GM18519 (cell line): ENCODE data around the gene LIMS2.

Experiments
- ATAC-seq: cut with Tn5 transposase; IDR thresholded peaks from one replicate; pipeline ENCODE4 v1.9.1; 2021; ENCODE audit warnings: mild to moderate bottlenecking, moderate library complexity; ENCODE audit not compliant: unreplicated experiment, low FRiP score

The LIMS2 gene

DNA sequence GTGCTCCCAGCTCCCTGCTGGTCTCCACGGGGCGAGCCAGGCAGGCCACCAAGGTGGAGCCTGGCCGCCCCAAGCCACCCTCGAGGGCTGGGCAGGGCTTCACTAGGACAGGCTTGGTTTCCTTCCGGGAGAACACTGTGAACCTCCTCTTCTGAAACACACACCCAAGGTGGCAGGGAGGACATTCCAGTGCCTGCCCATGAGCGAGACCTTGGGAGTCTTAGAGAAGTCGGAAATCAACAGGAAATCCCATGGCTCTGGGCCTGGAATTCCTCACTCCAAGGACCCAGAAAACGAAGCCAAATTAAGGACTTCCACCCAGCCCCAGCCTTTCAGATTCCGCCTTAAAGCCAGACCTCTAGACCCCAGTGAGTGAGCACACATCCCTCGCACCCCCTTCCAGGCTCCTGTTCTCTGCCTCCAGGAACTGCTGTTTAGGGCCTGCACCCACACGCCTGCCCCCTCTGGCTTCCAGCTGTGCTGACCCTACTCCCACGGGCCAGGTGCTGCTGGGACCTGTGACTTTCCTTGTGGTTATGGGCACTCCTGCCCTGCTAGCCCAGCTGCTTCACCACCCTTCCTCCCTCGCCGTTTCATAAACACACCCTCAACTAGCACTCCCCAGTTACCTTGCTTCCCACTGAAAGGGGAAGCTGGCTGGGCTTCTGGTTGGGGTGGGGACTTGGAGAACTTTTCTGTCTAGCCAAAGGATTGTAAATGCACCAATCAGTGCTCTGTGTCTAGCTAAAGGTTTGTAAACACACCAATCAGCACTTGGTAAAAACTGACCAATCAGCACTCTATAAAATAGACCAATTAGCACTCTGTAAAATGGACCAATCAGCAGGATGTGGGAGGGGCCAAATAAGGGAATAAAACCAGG is 15.7 kb downstream of the LIMS2 start:
- no peak for ATAC-seq

DNA sequence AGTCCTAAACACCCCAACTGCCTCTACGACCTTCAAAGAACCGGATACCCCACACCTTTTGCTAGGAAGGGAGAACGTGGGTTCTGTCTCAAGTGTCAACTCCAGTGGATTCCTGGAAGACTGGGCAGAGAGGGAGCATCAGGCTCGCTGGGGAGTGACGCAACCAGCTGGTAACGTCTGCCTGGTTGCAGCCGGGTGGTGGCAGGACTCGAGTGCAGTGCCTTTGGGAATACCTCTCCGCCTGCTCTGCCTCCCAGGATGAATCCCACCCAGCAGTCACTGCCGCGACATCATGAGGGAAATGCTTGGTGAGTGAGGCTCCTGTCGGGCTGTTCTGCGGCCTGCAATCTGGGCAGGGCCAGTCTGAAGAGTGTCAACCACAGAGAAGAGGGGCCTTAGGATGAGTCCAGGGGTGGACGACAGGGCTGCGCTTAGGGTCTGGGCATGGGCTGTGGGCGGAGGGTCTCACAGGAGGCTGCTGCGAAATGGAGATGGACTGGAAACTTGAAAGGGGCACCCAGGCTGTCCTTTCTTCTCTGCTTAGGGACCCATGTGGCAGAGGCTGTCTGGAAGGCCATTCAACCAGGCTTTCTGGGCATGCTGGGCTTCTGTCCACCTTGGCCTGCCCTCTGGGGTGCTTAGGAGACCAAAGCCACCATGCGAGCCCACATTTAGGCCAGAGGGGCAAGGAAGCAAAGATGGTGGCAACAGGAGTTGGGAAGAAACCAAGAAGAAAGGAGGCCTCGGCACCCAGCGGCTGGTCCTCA is 16.5 kb downstream of the LIMS2 start:
- no peak for ATAC-seq

GRCh38 chr2:127658146-127658545 is 17.2 kb downstream of the LIMS2 start:
- no peak for ATAC-seq

DNA sequence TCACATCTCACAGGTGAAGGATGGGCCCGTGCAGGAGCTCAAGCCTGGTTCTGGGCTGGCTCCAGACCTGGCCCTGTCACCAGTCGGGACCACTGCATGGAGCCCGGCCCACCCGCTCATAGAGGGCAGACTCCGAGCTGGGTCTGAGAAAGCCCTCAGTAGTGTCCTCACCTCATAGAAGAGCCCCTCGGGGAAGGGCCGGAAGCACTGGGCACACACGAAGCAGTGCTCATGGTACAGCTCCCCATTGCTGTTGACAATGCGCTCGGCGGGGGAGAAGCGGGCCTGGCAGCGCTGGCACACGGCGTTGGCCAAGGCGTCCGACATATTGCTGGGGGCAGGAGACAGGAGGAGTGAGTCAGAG is 18.1 kb downstream of the LIMS2 start:
- no peak for ATAC-seq

DNA sequence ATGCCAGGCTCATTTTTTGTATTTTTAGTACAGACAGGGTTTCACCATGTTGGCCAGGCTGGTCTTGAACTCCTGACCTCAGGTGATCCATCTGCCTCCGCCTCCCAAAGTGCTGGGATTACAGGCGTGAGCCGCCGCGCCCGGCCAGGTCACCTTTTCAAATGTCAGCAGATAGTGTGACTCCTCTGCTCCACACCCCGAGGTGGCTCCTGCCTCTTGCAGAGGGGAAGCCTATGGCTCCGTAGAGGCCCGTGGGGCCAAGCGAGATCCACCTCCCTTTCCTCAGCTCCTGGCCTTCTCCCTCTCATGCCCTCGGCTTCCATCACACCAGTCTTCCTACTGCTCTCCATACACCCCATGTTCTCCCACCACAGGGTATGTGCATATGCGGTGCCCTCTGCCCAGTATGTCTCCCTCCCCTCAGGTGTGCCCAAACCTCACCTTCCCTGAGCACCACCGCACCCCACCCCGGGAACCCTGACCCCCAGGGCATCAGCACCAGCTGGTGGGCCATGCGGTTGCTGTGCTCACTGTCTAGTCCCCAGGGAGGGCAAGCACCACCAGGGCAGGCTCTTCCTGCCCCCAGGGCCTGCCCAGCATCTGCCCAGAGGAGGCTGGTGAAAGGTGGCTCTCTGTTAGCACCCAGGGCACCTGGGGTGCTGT is 18.6 kb downstream of the LIMS2 start:
- no peak for ATAC-seq

- ATAC-seq: no peak
Observed at GRCh38 chr2:127655209-127656073, 19.9 kb downstream of the LIMS2 start.

DNA sequence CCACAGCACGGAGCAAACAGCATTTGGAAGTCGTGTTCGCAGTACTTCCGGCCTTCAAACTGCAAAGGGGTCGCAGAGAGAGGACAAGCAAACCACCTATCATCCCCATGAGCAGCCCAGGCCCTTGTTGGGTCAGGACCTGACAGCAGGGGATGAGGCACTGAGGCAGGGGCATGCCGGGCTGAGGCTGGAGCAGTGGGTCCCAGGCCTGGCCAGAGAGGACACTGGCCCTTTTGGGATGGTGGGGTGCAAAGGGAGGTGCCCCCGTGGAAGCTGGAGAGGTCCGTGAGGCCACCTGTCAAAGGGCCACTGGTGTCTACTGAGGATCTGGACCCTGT is 20.5 kb downstream of the LIMS2 start:
- ATAC-seq: no peak

GRCh38 chr2:127654084-127654837 is 21.1 kb downstream of the LIMS2 start:
- no peak for ATAC-seq

- no peak for ATAC-seq
Observed at GRCh38 chr2:127653421-127654083, 21.8 kb downstream of the LIMS2 start.

GRCh38 chr2:127652786-127653357 is 22.5 kb downstream of the LIMS2 start:
- ATAC-seq: no peak

DNA sequence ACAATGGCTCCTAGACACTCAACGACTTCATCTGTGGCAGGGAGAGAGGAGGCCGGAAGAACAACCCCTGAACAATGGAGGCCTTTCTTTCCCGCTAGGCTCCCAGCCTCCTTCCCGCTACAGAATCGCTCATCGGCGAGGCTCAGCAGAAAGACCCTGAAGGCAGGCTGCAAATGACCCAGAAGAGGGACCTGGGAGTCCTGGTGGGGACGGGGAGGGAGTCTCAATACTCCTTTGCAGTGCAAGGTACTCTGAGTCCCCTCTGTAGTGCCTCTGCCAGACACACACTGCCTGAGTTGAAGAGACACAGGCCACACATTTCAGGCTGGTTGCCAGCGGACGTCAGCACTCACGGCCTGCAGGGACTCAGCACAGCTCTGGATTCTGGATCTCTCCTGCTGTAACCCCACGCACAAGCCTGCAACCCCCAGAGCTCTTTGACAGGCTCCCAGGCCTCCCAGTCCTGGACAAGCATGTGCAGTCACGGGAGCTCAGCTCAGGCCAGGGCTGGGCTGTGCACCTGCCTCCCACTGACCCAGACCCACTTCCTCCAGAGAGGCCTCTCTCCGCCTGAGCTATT is 23.3 kb downstream of the LIMS2 start:
- no peak for ATAC-seq

DNA sequence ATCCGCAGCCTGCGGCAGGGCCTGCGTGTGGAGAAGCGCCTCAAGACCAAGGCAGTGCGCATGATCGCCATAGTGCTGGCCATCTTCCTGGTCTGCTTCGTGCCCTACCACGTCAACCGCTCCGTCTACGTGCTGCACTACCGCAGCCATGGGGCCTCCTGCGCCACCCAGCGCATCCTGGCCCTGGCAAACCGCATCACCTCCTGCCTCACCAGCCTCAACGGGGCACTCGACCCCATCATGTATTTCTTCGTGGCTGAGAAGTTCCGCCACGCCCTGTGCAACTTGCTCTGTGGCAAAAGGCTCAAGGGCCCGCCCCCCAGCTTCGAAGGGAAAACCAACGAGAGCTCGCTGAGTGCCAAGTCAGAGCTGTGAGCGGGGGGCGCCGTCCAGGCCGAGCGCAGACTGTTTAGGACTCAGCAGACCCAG is 23.9 kb downstream of the LIMS2 start:
- no peak for ATAC-seq

DNA sequence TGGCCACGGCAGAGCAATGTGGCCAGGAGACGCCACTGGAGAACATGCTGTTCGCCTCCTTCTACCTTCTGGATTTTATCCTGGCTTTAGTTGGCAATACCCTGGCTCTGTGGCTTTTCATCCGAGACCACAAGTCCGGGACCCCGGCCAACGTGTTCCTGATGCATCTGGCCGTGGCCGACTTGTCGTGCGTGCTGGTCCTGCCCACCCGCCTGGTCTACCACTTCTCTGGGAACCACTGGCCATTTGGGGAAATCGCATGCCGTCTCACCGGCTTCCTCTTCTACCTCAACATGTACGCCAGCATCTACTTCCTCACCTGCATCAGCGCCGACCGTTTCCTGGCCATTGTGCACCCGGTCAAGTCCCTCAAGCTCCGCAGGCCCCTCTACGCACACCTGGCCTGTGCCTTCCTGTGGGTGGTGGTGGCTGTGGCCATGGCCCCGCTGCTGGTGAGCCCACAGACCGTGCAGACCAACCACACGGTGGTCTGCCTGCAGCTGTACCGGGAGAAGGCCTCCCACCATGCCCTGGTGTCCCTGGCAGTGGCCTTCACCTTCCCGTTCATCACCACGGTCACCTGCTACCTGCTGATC is 24.4 kb downstream of the LIMS2 start:
- ATAC-seq: no peak

DNA sequence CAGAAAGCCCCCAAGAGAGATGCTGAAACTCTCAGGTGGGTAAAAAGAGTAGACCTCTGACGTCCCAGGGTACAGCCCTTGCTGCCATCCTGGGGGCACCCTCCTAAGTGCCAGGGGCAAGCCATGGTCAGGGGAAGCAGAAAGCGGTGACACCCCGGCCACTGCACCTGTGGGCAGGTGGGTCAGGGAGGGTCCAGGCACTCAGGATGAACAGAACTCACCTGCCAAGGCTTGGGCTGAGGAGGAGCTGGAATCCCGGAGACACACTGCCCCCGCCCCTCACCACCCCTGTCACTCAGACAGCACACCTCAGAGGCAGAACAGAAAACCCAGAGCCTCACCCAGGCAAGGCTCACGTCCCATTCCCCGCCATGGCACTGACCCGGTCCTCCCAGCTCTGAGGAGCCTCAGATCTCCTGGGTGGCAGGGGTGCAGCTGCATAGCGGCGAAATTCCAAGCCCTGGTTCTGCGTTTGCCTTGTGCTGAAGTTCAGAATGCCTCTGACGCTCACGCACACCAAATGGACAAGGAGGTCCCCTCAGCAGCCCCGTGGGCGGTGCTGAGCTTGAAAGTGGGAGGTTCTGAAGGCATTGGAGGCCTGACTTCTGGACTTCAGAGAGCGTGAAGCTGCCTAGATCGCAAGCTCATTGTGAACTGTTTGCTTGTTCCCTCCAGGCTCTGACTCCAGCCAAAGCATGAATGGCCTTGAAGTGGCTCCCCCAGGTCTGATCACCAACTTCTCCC is 25.1 kb downstream of the LIMS2 start:
- ATAC-seq: no peak

GRCh38 chr2:127649684-127650040 is 25.7 kb downstream of the LIMS2 start:
- ATAC-seq: no peak

- no peak for ATAC-seq
Observed at GRCh38 chr2:127649100-127649611, 26.2 kb downstream of the LIMS2 start.

DNA sequence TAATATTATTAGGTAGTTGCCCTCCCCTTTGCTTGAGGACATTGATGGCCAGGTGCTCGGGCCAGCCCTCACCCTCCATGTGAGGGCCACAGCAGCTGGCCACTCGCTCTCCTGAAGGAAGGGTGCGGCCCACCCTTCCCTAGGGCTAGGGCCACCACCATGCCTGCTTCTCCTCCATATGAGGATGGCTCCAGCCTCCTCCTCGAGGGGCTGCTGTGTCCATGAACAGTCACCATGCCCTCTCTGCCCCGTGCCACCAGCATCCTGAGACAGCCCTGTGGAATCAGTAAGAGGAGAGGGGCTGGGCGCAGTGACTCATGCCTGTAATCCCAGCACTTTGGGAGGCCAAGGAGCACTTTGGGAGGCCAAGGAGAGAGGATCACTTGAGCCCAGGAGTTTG is 27.0 kb downstream of the LIMS2 start:
- no peak for ATAC-seq
